GM12872 (cell line): ENCODE data around the gene MNT.

Experiments used
- TF ChIP-seq, protein P1 (sequence below): IDR thresholded peaks from 3 replicates; pipeline ENCODE4 v1.5.1; 2011; ENCODE audit warnings: low read depth, mild to moderate bottlenecking, low read length, moderate library complexity; ENCODE audit not compliant: insufficient read depth

MNT gene

DNA sequence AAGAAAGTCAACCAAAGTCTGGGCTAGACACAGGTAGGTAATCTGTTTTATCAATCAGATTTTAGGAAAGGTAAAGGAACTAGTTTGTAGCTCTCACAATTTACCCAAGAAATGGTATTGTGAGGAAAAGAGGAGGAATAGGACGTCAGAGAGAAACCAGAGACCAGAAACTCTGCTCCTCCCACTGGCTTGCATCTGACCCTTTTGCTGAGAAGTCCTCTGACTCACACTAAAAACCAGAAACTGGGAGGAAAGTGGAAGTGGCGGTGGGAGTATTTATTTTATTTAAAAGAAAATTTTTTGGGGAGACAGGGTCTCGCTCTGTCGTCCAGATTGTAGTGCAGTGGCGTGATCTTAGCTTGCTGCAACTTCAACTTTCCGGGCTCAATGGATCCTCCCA is 38.0 kb upstream of the MNT start:
- TF ChIP-seq, protein P1, sequence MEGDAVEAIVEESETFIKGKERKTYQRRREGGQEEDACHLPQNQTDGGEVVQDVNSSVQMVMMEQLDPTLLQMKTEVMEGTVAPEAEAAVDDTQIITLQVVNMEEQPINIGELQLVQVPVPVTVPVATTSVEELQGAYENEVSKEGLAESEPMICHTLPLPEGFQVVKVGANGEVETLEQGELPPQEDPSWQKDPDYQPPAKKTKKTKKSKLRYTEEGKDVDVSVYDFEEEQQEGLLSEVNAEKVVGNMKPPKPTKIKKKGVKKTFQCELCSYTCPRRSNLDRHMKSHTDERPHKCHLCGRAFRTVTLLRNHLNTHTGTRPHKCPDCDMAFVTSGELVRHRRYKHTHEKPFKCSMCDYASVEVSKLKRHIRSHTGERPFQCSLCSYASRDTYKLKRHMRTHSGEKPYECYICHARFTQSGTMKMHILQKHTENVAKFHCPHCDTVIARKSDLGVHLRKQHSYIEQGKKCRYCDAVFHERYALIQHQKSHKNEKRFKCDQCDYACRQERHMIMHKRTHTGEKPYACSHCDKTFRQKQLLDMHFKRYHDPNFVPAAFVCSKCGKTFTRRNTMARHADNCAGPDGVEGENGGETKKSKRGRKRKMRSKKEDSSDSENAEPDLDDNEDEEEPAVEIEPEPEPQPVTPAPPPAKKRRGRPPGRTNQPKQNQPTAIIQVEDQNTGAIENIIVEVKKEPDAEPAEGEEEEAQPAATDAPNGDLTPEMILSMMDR: no peak

DNA sequence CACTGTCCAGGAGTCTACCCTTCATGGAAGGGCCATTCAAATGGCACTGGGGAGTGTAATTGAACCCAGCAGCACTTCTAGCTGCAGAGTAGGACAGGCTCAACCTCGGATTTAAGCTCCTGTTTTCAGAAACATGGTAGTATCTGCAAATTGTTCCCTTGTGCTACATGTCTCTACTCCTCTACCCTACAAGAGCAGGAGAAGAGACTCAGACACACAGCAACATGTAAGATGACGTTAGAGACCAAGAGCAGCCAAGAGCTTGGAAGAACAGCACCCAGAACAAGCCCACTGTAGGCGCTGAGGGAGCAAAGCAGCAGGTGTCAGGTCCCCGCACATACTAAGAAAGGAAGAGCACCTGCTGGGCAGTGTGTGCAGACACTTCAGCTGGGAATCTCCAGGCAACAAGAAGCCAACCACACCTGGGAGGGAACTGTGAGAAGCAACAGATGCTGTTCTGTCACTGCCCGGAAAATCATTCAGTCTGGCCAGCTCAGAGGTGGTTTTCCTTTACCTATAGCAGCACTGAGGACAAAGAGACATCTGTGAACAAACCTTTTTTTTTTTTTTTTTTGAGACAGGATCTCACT is 35.6 kb upstream of the MNT start:
- TF ChIP-seq, protein P1: no peak

DNA sequence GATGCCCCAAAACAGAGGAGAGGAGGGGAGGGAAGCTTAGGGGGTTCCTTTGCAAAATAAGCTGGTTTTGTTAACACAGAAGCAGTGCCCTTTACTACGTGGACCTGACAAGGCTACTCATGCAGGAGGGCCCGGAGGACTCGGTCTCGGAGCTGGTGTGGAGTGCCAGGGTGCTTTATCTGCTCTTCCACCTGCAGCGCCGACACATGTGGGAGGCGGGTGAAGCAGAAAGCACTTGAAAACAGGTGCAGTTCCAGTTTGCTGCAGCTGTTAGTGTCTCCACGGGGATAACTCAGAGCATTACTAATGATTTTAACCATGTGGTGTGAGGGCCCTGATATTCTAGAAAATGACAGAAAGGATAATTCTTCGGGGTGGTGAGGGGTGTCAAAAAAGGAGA is 35.0 kb upstream of the MNT start:
- TF ChIP-seq, protein P1: no peak

DNA sequence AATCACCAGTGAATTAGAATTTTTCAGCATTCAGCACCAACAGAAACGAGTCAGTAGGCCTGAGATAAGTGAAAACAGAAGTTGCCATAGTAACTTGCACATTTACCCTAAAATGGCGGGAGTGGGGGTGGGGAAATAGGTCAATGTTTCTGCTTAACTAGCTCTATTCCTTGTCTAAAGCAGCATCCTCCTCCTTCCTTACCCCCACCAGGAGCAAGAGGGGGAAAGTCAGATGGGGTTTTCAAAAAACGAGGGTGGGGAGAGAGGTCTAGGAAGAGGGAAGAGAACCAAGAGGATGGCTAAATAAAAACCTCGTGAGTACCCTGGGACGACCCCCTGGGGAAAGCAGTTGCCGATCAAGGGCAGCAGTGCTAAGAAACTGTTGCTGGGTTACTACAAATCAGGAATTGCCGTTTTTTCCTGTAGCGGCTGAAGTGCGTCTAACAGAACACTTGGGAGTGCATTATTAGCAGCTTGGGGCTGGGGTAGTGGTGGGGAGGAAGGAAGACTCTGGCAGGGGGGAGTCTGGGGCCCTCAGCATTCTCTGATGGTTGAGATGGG is 34.4 kb upstream of the MNT start:
- TF ChIP-seq, protein P1: no peak

DNA sequence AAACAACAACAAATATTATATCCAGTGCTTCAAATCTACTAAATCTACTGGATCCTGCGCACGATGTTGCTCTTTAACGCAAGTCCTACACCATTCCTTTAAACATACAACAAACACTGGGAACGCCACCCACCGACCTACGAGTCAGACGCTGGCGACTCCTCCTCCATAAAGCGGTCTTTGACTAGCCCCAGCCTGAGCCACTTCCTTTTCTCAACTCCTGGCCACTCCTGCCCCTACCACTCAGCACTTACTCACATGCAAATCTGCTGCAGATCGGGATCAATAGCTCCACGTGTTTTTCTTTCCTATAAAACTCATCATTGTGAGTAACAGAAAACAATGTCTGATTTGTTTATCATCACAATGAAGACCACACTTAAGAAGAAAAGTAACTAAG is 32.8 kb upstream of the MNT start:
- TF ChIP-seq, protein P1: no peak

DNA sequence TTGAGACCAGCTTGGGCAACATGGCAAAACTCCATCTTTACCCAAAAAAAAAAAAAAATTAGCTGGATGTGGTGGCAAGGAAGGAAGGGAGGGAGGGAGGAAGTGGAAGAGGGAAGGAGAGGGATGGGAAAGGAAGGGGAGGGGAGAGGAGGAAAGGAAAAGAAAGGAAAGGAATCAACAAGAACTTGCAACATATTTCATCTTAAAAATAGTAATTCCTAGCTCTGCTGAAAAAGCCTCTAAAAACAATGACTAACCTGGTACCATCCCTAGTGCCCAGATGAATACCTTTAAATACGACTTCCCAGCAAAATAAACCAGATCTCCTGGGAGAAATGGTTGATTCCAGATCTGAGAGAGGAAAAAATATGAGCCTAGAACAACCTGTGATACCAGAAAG is 27.1 kb upstream of the MNT start:
- TF ChIP-seq, protein P1: no peak

DNA sequence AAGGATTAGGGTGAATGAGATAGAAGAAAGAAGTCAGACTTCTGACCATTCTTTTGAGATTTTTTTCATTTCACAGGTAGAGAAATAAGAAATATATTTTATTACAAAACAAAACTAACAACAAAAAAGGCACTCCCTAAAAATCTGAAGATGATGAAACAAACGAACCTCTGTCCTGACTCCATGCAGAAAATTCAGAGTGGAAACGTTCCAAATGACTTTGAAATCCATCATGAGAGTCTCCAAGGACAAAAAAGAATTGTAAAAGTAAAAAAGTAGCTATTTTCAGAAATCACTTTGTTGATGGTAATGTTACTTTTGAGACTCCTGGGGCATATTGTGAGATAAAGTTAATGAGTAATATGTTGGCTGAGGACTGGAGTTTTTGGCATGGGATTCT is 26.4 kb upstream of the MNT start:
- TF ChIP-seq, protein P1: no peak
